Thymus (tissue), 11 donors: ENCODE measurements around the gene RNU6-1. TPM values are rescaled to one million over a fixed set of nuclear protein-coding genes. Genes with fewer than 3 reads are reported as not detected.

Experiments used
- DNase-seq, 9 donors: peaks; one replicate each; pipeline ENCODE4 v3.0.0-alpha.2; 2013; ENCODE audit warnings: low spot score in 9 of 9, low read depth in 6 of 9, missing footprints in 1 of 9
- H3K27ac ChIP-seq, 2 donors: one replicate each; pipeline ENCODE4 v1.5.1; 2013; ENCODE audit warnings: control low read depth in 1 of 2, low read depth in 1 of 2, low read length in 1 of 2, mild to moderate bottlenecking in 1 of 2, moderate library complexity in 1 of 2
- H3K27me3 ChIP-seq, 2 donors: one replicate each; pipeline ENCODE4 v1.5.1; 2013; ENCODE audit warnings: low read length in 1 of 2; ENCODE audit not compliant: control insufficient read depth in 2 of 2, insufficient read depth in 1 of 2
- H3K36me3 ChIP-seq, 2 donors: one replicate each; pipeline ENCODE4 v1.5.1; 2013; ENCODE audit warnings: low read length in 1 of 2, mild to moderate bottlenecking in 1 of 2, moderate library complexity in 1 of 2; ENCODE audit not compliant: control insufficient read depth in 2 of 2, insufficient read depth in 2 of 2
- H3K4me1 ChIP-seq, 2 donors: one replicate each; pipeline ENCODE4 v1.5.1; 2013; ENCODE audit warnings: low read length in 2 of 2; ENCODE audit not compliant: control insufficient read depth in 2 of 2, insufficient read depth in 2 of 2
- H3K4me3 ChIP-seq, 2 donors: one replicate each; pipeline ENCODE4 v1.5.1; 2013; ENCODE audit warnings: low read length in 2 of 2, control low read depth in 1 of 2, mild to moderate bottlenecking in 1 of 2
- H3K9me3 ChIP-seq, 2 donors: one replicate each; pipeline ENCODE4 v1.5.1; 2013; ENCODE audit warnings: low read length in 1 of 2, mild to moderate bottlenecking in 1 of 2; ENCODE audit not compliant: control insufficient read depth in 2 of 2, insufficient read depth in 1 of 2
- WGBS: extraction: QIAGEN DNeasy Blood & Tissue Kit; methylation state at CpG from one replicate; pipeline ENCODE4 v1.1.7; 2013; 5-methylcytosine and 5-hydroxymethylcytosine counted together
- polyA plus RNA-seq: library from polyadenylated mRNA; stranded (reverse); fragments of 200-250 nt; gene quantifications from one replicate; pipeline ENCODE4 v1.2.3, GENCODE V29; 2013
- total RNA-seq: library from RNA; stranded (reverse); fragments of 120-200 nt; gene quantifications from one replicate; pipeline ENCODE4 v1.2.4, GENCODE V29; 2013
- donor health status: healthy.

RNU6-1 gene
- total and polyA plus RNA-seq, 2 donors: not detected

DNA sequence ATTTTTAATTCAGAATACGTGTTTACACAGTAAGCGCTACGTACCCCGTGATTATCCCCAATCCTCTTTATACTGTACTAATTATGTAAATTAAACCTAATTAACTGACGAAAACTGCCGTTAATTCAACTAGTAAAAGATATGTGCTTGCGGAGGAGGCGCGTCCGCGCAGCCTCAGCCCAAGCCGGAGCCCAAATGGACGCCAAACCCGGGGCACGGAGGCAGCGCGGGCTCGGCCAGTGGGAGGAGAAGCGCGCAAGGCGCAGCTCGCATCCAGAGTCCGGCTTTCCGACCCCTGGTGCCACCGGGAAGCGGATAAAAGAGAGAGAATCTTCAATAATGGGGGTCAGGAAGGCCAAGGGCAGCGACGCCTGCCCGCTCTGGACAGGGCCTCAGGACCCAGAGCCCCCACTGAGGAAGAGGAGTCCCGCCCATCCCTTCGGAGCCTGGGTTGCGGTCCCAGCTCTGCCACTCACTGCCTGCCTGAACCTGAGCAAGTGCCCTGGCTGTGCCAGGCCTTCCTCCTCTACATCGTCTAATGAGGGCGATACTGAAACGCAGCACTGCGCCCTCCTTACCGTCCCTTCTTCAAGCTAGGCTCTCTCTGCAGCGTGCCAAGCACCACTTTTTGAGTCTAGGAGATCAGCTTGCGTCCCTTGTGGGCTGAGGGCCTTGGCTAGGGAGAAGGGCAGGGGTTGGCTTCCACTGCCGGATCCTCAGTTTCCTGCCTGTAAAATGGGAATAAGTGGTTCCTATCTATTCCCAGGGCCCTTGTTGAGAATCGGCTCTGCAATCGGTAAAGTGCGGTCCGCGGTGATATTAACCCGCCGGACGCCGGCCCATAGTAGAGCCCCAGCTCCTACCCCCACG, 19.5 kb downstream of the RNU6-1 start:
- Histone ChIP-seq H3K4me3 (no peak overlapping the region), H3K27ac (no peak overlapping the region), H3K4me1 (peaks cover 3 to 16% of the 10 kb centered on the region in 2 donors), H3K36me3 (no peaks in the 10 kb centered on the region), H3K27me3 (peaks cover 78 to 82% of the 10 kb centered on the region in 2 donors), H3K9me3 (peaks cover 4 to 15% of the 10 kb centered on the region in 2 donors)
- DNase-seq: no peak
- 16% methylated on average over 50 of the region's 50 CpGs for WGBS

DNA sequence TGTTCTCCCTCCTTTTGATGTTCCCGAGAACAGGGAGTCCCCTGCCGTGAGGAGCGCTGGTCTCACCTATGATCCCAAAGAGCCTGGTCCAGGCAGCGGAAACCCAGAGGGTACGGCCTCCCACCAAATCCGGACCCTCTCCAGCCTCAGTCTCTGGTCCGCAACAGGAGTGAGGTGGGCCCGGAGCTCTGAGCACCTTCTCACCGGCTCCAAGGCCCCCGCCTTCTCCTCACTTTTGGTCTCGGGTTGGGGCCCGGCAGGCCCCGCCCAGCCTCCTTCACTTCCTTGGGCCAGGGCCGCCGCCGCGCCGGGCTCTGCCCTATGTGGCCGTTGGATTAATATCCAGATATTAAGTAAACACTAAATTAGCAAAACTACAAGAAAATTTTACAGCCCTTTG, 20.2 kb downstream of the RNU6-1 start:
- Histone ChIP-seq H3K4me1 (peaks cover 3 to 15% of the 10 kb centered on the region in 2 donors), H3K4me3 (no peak overlapping the region), H3K27me3 (peaks cover 71 to 75% of the 10 kb centered on the region in 2 donors), H3K27ac (no peak overlapping the region), H3K9me3 (peaks cover 4 to 15% of the 10 kb centered on the region in 2 donors), H3K36me3 (no peaks in the 10 kb centered on the region)
- no peak for DNase-seq
- 20% methylated on average over 19 of the region's 19 CpGs for WGBS

DNA sequence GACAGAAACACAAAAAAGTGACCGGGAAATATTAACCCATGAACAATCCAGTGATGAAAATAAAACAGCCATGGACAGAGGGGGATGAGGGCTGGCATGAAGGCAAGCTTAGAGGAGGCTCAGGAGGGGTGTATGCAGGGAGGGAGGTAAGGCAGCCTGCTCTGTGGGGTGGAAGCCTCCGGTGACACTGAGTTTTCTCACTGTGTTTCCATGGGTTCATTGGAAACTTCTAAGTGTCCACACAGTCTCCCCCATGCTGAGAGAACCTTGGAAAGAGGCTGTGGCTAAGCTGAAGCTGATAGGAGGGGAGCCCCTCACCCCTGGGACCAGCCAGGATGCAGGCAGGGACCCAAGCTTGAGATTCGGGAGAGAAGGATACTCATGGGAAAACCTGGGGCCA, 21.4 kb downstream of the RNU6-1 start:
- Histone ChIP-seq H3K9me3 (peaks cover 4 to 12% of the 10 kb centered on the region in 2 donors), H3K4me1 (peaks cover 3 to 10% of the 10 kb centered on the region in 2 donors), H3K27me3 (peaks cover 60 to 63% of the 10 kb centered on the region in 2 donors), H3K27ac (no peak overlapping the region), H3K4me3 (no peak overlapping the region), H3K36me3 (no peaks in the 10 kb centered on the region)
- 92% methylated on average over 3 of the region's 3 CpGs for WGBS
- DNase-seq: no peak

DNA sequence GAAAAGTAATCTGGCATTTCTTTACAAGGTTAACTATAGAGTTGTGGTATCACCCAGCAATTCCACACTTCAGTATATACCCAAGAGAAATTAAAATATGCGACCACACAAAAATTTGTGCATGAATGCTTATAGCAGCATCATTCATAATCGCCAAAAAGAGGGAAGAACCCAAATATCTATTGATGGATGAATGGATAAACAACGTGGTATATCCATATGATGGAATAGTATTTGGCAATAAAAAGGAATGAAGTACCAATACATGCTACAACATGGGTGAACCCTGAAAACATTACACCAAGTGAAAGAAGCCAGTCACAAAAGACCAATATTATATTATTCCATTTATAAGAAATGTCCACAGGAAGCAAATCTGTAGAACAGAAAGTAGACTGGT, 23.2 kb downstream of the RNU6-1 start:
- Histone ChIP-seq H3K27me3 (peaks cover 43 to 52% of the 10 kb centered on the region in 2 donors), H3K9me3 (peaks cover 3 to 12% of the 10 kb centered on the region in 2 donors), H3K4me3 (no peak overlapping the region), H3K4me1 (peaks cover 3 to 8% of the 10 kb centered on the region in 2 donors), H3K36me3 (no peaks in the 10 kb centered on the region), H3K27ac (no peak overlapping the region)
- 97% methylated on average over 3 of the region's 3 CpGs for WGBS
- no peak for DNase-seq

DNA sequence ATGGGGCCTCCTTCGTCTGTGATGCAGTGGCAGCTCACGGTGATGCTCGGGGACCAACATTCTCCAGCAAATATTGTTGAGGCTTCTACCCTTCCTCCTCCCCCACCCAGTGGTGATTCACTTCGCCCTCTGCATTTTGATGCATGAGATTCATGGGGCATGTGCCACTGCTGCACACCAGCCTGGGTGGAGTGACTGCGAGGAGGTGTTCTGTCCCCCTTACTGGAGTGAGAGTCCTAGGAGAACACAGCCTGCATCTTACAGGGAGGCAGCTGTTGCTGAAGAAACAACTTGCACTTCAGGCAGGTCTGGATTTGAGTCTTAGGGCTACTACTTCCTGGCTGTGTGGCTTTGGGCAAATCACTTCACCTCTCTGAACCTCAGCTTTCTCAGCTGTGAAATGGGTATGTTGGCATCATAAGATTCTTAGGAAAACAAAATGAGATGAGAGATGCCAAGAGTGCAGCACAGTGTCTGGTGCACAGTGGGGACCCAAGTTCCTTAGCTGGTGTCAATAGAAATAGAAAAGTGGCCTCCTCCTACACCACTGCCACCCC, 24.7 kb downstream of the RNU6-1 start:
- WGBS: 93% methylated on average over 5 of the region's 5 CpGs
- DNase-seq: no peak

DNA sequence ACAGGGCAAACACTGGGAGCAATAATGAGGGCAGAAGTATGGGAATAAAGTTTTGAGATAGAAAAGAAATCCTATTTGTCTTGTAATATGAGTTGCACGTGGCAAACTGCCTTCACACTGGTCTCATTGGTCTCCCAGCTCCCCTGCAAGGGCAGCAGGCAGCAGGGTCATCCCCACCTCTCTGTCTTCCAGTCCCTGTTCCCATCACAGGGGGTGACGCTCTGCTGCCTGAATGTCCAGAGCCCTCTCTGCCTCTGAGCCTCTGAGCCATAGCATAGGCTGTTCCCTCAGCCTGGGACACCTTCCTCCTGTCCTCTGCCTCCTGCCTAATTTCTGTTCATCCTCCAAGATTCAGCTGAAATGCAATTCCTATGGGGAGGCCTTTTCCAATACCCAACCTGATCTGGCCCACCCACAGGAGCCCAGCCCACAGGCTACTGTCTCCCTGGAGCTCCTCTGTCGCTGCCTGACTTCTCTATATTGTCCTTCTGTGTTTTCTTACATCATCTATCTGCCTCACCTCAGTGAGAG, 26.7 kb downstream of the RNU6-1 start:
- no peak for DNase-seq
- H3K36me3 ChIP-seq: no peaks in the 10 kb centered on the region
- H3K27ac ChIP-seq: no peak overlapping the region
- H3K9me3 ChIP-seq: peaks cover 0 to 2% of the 10 kb centered on the region in 2 donors
- H3K4me3 ChIP-seq: no peak overlapping the region
- WGBS: 98% methylated on average over 3 of the region's 3 CpGs
- peaks cover 13 to 18% of the 10 kb centered on the region in 2 donors for H3K27me3 ChIP-seq
- peaks cover 0 to 3% of the 10 kb centered on the region in 2 donors for H3K4me1 ChIP-seq

More for the DNA sequence above, 24.7 kb downstream of the RNU6-1 start:
- Histone ChIP-seq H3K4me3 (no peak overlapping the region), H3K27ac (no peak overlapping the region), H3K27me3 (peaks cover 28 to 36% of the 10 kb centered on the region in 2 donors), H3K36me3 (no peaks in the 10 kb centered on the region), H3K9me3 (peaks cover under 1 to 2% of the 10 kb centered on the region in 2 donors), H3K4me1 (peaks cover 0 to 5% of the 10 kb centered on the region in 2 donors)

DNA sequence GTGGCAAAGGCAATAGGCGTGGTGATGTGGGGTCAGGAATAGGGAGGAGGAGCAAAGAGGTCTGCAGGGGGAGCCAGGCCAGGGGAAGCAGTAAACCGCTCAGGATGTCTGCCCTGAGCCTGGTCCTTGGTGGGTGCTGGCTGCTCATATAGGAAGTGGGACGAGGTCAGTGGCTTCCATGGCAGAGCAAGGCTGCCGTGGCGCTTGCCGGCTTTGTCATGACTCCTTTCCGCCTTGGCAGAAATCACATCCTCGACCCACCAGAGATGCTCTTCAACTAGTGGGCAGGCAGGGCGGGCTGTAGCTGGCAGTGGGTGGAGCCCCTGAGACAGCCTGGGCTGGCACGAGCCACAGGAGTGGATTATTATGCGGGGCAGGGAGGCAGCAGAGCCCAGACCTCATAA, 27.6 kb downstream of the RNU6-1 start:
- H3K4me1 ChIP-seq: peaks cover 0 to 3% of the 10 kb centered on the region in 2 donors
- peaks cover 0 to 6% of the 10 kb centered on the region in 2 donors for H3K36me3 ChIP-seq
- DNase-seq: no peak
- H3K4me3 ChIP-seq: no peak overlapping the region
- peaks cover 5 to 9% of the 10 kb centered on the region in 2 donors for H3K27me3 ChIP-seq
- H3K9me3 ChIP-seq: peaks cover 0 to 2% of the 10 kb centered on the region in 2 donors
- WGBS: 50% methylated on average over 11 of the region's 11 CpGs
- H3K27ac ChIP-seq: no peak overlapping the region

DNA sequence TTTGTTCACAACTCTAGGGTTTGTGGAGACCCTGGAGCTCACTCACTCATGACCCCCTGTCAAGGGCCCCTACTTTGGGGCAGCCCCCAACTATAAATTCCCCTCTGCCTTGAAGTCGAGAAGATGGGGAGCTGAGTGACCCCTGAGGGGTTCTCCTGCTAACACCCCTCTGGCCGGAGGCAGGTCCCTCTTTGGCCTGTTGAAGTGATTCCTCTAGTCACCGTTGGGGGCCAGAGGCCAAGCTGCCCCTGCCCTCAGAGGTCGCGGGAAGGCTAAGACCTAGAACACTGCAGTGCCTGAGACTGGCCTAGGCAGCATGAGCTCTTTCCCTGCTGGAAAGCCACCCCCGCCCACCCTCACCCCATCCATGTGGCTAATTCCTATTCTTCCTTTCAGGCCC, 30.0 kb downstream of the RNU6-1 start:
- WGBS: 98% methylated on average over 6 of the region's 6 CpGs
- no peak overlapping the region for H3K4me3 ChIP-seq
- H3K36me3 ChIP-seq: peaks cover 12 to 16% of the 10 kb centered on the region in 2 donors
- no peak for DNase-seq
- no peaks in the 10 kb centered on the region for H3K9me3 ChIP-seq
- no peak overlapping the region for H3K27ac ChIP-seq
- peaks cover 5 to 17% of the 10 kb centered on the region in 2 donors for H3K4me1 ChIP-seq
- H3K27me3 ChIP-seq: peaks cover 0 to 7% of the 10 kb centered on the region in 2 donors

DNA sequence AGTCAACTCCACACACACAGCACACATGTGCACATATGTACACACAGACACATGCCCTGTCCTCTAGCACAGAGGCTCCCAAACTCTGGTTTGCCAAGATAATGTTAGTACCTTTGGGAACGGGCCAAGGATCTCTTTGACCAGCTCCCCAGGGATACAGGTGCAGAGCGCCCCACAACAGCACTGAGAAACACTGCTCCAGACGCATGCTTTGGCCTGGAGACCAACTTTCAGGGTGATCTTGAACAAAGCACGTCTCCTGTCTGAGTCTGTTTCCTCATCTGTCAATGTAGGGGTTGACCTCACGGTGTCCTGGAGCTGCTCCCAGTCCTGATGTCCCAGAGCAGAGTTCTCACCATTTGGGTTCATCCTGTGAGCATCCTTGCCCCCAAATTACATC, 30.4 kb downstream of the RNU6-1 start:
- no peak overlapping the region for H3K4me3 ChIP-seq
- 97% methylated on average over 5 of the region's 5 CpGs for WGBS
- H3K4me1 ChIP-seq: peaks cover 5 to 22% of the 10 kb centered on the region in 2 donors
- H3K27me3 ChIP-seq: peaks cover 0 to 7% of the 10 kb centered on the region in 2 donors
- H3K27ac ChIP-seq: no peak overlapping the region
- no peaks in the 10 kb centered on the region for H3K9me3 ChIP-seq
- H3K36me3 ChIP-seq: peaks cover 12 to 16% of the 10 kb centered on the region in 2 donors
- no peak for DNase-seq
